ENCODE measurements around the gene PLA2G4F.

GRCh38 chr15:42191610-42192346 is 35.3 kb upstream of the PLA2G4F start:
- TF ChIP-seq CTCF (IDR thresholded peaks at IDR 0.05): no peak
- TF ChIP-seq FOSL2 (IDR thresholded peaks at IDR 0.05; ENCODE audit: borderline replicate concordance, low read depth): no peak
- no peak for TF ChIP-seq USF2 (IDR thresholded peaks at IDR 0.05; ENCODE audit: borderline replicate concordance, low read depth, low read length)
- TF ChIP-seq TCF12 (IDR thresholded peaks at IDR 0.05): no peak
- TF ChIP-seq FOXM1 (IDR thresholded peaks at IDR 0.05; ENCODE audit: low read depth): no peak
- no peak for TF ChIP-seq ELF1 (IDR thresholded peaks at IDR 0.05)
- TF ChIP-seq MXI1 (IDR thresholded peaks at IDR 0.05; ENCODE audit: low read depth, low read length): no peak
- no peak for TF ChIP-seq FOXJ3 (CRISPR knock-in tag; IDR thresholded peaks at IDR 0.05)
